B cell (primary cell): ENCODE measurements around the gene PYCR2. TPM values are rescaled to one million over a fixed set of nuclear protein-coding genes. Genes with fewer than 3 reads are reported as not detected.

Source experiments
- ATAC-seq: fragments of 200-7000 bp; cut with Tn5 transposase; one replicate; pipeline ENCODE4 v1.10.0; 2021; ENCODE audit warnings: low read depth, mild to moderate bottlenecking, moderate number of reproducible peaks, moderate library complexity
- CTCF ChIA-PET: fragments of 350-600 bp; sonication (Branson Sonifier 250); formaldehyde crosslinking; loops from one replicate; lab custom pipeline; 2021; ENCODE audit warnings: antibody characterized with exemption, inconsistent platforms; lab: Charles Lee
- POLR2A ChIA-PET: fragments of 350-600 bp; sonication (Branson Sonifier 250); formaldehyde crosslinking; loops from one replicate; lab custom pipeline; 2021; ENCODE audit warnings: antibody characterized with exemption; lab: Charles Lee
- DNase-seq: peaks from one replicate; pipeline ENCODE4 v3.0.0; 2013
- H2AFZ ChIP-seq: 2 replicates; pipeline ENCODE4 v1.6.1; 2012; ENCODE audit warnings: mild to moderate bottlenecking, low read depth, low read length; ENCODE audit not compliant: insufficient read depth, poor library complexity, severe bottlenecking
- H3K27ac ChIP-seq, 2 donors: 1 replicate in 1 of 2; 2 replicates in 1 of 2; pipeline ENCODE4 v1.5.1; 2012 to 2013; ENCODE audit warnings: low read length in 2 of 2, mild to moderate bottlenecking in 2 of 2, moderate library complexity in 1 of 2
- H3K27me3 ChIP-seq, 4 experiments: fragments of 200-600 bp in 1 of 4; sonication (generic) in 1 of 4; replicated peaks in 1 of 4; 1 replicate in 2 of 4; 2 replicates in 2 of 4; pipeline versions ENCODE4 v1.6.1 to v1.7.0; 2013 to 2016; ENCODE audit warnings: low read length in 3 of 4, mild to moderate bottlenecking in 2 of 4, mixed read lengths in 1 of 4, moderate library complexity in 1 of 4; ENCODE audit not compliant: insufficient read depth in 4 of 4, control insufficient read depth in 3 of 4; ENCODE audit errors: control extremely low read depth in 1 of 4
- H3K36me3 ChIP-seq, 2 experiments: replicated peaks in 1 of 2; 1 replicate in 1 of 2; 2 replicates in 1 of 2; pipeline versions ENCODE4 v1.6.1 to v1.7.1; 2013; ENCODE audit warnings: low read length in 1 of 2; ENCODE audit not compliant: insufficient read depth in 2 of 2, control insufficient read depth in 1 of 2; ENCODE audit errors: control extremely low read depth in 1 of 2, extremely low read depth in 1 of 2
- H3K4me1 ChIP-seq, 2 donors: fragments of 200-600 bp in 1 of 2; sonication (generic) in 1 of 2; 1 replicate in 1 of 2; 2 replicates in 1 of 2; pipeline versions ENCODE4 v1.5.1 to v1.6.1; 2013 to 2017; ENCODE audit warnings: low read length in 2 of 2; ENCODE audit not compliant: control insufficient read depth in 2 of 2, insufficient read depth in 2 of 2
- H3K4me2 ChIP-seq: replicated peaks from 2 replicates; pipeline ENCODE3; 2012; ENCODE audit warnings: mild to moderate bottlenecking, low read depth, low read length; ENCODE audit not compliant: poor library complexity, severe bottlenecking
- H3K4me3 ChIP-seq, 5 experiments: fragments of 200-600 bp in 1 of 5; sonication (generic) in 1 of 5; 1 replicate in 3 of 5; 2 replicates in 2 of 5; pipeline versions ENCODE4 v1.5.1 to v1.7.0; 2011 to 2016; ENCODE audit warnings: low read length in 4 of 5, mild to moderate bottlenecking in 4 of 5, low read depth in 2 of 5, control low read depth in 1 of 5, moderate library complexity in 1 of 5; ENCODE audit not compliant: insufficient read depth in 1 of 5; ENCODE audit errors: control extremely low read depth in 1 of 5, extremely low read depth in 1 of 5
- H3K79me2 ChIP-seq: fragments of 200-600 bp; sonication (generic); one replicate; pipeline ENCODE4 v1.6.0; 2016; ENCODE audit warnings: low read length; ENCODE audit not compliant: control insufficient read depth, insufficient read depth
- H3K9ac ChIP-seq: fragments of 200-600 bp; sonication (generic); 2 replicates; pipeline ENCODE4 v1.6.1; 2017; ENCODE audit warnings: mild to moderate bottlenecking, low read length, moderate library complexity
- H3K9me3 ChIP-seq, 3 donors: one replicate each; pipeline versions ENCODE4 v1.6.1 to v1.7.1; 2013; ENCODE audit warnings: low read length in 2 of 3; ENCODE audit not compliant: control insufficient read depth in 2 of 3, insufficient read depth in 1 of 3; ENCODE audit errors: control extremely low read depth in 1 of 3
- H4K20me1 ChIP-seq: 2 replicates; pipeline ENCODE4 v1.6.0; 2012; ENCODE audit warnings: mild to moderate bottlenecking, low read length; ENCODE audit not compliant: insufficient read depth, control insufficient read depth, poor library complexity, severe bottlenecking
- H3K27ac Mint-ChIP-seq: one replicate; pipeline ENCODE4 v1.8.0; 2021; ENCODE audit warnings: mixed read lengths
- H3K27me3 Mint-ChIP-seq: one replicate; pipeline ENCODE4 v1.8.0; 2021; ENCODE audit warnings: mixed read lengths
- H3K4me1 Mint-ChIP-seq: one replicate; pipeline ENCODE4 v1.8.0; 2021; ENCODE audit warnings: mixed read lengths
- H3K4me3 Mint-ChIP-seq: one replicate; pipeline ENCODE4 v1.8.0; 2021; ENCODE audit warnings: mixed read lengths
- H3K9me3 Mint-ChIP-seq: one replicate; pipeline ENCODE4 v1.8.0; 2022; ENCODE audit warnings: mixed read lengths; ENCODE audit not compliant: insufficient read depth
- EZH2 ChIP-seq: IDR thresholded peaks from 2 replicates; pipeline ENCODE4 v1.6.1; 2012; ENCODE audit warnings: borderline replicate concordance, low read depth, mild to moderate bottlenecking, moderate library complexity, low read length; ENCODE audit not compliant: insufficient read depth, poor library complexity, severe bottlenecking
- WGBS: methylation state at CpG from one replicate; pipeline ENCODE4 v1.1.5; 2013; ENCODE audit warnings: missing lambda C conversion rate; ENCODE audit not compliant: insufficient coverage; 5-methylcytosine and 5-hydroxymethylcytosine counted together
- intact Hi-C: fragments of 100-400 bp; cut with micrococcal nuclease; formaldehyde crosslinking; loops from one replicate; pipeline ENCODE4 v1.10.0; 2022
- polyA plus RNA-seq: library from polyadenylated mRNA; depleted of rRNA; stranded (reverse); fragments of >200 nt; gene quantifications from 2 replicates; pipeline ENCODE4 v1.2.3, GENCODE V29; 2012
- total RNA-seq, 2 donors: library from RNA; stranded (reverse); fragments of 120-200 nt in 1 of 2; gene quantifications; 1 replicate in 1 of 2; 2 replicates in 1 of 2; pipeline versions ENCODE4 v1.2.3 to v1.2.4, GENCODE V29; 2013 to 2022
- TF ChIP-seq, protein P1 (sequence below): fragments of 200-600 bp; IDR thresholded peaks from one replicate; pipeline ENCODE4 v1.8.0; 2022; ENCODE audit warnings: antibody characterized with exemption, mild to moderate bottlenecking

Gene PYCR2
- total and polyA plus RNA-seq, 2 donors (not counting 1 experiment from before 2014, with no cell fraction given): 113 to 134 TPM

DNA sequence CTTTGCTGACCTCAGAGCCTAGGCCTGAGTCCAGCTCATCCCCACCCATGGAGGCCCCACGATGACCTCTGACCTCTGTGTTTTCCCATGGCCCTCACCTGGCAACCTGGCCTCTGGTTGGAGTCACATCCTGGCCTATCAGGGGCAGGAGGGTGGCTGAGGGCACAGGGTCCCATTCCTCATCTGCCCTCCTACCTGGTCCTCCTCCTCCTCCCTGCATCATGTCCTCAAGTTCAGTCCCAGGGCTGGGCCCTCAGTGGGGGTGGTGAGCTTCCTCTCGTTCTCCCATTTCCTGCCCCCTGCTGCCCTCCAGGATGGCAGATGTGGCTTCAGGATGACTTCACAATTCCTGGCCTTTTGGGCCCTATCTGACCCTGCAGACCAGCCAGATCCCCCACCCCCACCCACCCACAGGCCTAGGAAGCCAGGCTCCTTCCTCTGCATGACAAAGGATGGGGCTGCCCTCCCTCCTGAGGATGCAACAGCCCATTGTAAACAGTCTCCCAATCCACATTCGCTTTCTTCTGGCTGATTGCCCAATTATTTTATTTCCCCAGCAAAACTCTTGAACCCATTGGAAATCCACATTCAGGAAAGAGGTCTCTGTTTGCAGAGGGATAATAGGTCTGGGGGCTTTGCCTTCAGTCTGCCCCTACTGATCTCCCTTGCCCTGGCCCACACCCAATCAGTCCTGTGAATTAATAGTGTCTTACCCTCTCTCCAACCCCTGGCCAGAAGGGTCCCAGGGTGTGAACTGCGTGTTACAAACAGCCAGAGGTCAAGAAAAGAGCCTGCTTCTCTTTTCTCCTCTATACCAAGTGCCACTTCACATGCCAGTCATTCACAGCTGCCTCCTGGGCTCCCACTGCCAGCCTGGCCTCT is 24.8 kb downstream of the PYCR2 start:
- Histone ChIP-seq H3K27ac (peak overlapping the region in 1 of 2 donors; percentile 97), H3K9me3 (no peaks in the 10 kb centered on the region), H3K36me3 (no peaks in the 10 kb centered on the region), H4K20me1 (no peaks in the 10 kb centered on the region), H3K4me2 (peak overlapping the region; percentile 17), H3K27me3 (no peaks in the 10 kb centered on the region), H3K4me1 (peaks cover 34 to 36% of the 10 kb centered on the region in 2 donors), H3K9ac (no peak overlapping the region), H3K4me3 (no peak overlapping the region), H2AFZ (no peak overlapping the region), H3K79me2 (peaks cover 4% of the 10 kb centered on the region)
- no peak for DNase-seq
- H3K27me3 Mint-ChIP-seq: no peaks in the 10 kb centered on the region
- H3K27ac Mint-ChIP-seq: peak overlapping the region; percentile 75
- WGBS: 100% methylated on average over 3 of the region's 4 CpGs
- ATAC-seq: no peak
- intact Hi-C loops: no loop called here
- no peak for TF ChIP-seq EZH2
- TF ChIP-seq, protein P1, sequence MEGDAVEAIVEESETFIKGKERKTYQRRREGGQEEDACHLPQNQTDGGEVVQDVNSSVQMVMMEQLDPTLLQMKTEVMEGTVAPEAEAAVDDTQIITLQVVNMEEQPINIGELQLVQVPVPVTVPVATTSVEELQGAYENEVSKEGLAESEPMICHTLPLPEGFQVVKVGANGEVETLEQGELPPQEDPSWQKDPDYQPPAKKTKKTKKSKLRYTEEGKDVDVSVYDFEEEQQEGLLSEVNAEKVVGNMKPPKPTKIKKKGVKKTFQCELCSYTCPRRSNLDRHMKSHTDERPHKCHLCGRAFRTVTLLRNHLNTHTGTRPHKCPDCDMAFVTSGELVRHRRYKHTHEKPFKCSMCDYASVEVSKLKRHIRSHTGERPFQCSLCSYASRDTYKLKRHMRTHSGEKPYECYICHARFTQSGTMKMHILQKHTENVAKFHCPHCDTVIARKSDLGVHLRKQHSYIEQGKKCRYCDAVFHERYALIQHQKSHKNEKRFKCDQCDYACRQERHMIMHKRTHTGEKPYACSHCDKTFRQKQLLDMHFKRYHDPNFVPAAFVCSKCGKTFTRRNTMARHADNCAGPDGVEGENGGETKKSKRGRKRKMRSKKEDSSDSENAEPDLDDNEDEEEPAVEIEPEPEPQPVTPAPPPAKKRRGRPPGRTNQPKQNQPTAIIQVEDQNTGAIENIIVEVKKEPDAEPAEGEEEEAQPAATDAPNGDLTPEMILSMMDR: no peak
- ChIA-PET CTCF (interaction anchor here (1.1 to 1.5 kb wide), 2 partner anchors 22 to 122 kb away, joined by 3 to 4 read pairs; partner anchors contain the start of gene SRP9), POLR2A (interaction anchor here (5.5 kb wide), 1 partner anchor 17 kb away, joined by 38 read pairs; the partner anchor contains the start of gene TMEM63A)
- no peak overlapping the region for H3K4me3 Mint-ChIP-seq
- H3K9me3 Mint-ChIP-seq: peaks cover 2% of the 10 kb centered on the region
- peaks cover 36% of the 10 kb centered on the region for H3K4me1 Mint-ChIP-seq
